Activated naive CD8-positive, alpha-beta T cell treated with anti-CD3 and anti-CD28 coated beads, Interleukin-2, amount 10 ng/mL, durations not matched to agents 7 days and 5 days (primary cell): ENCODE data around the gene HAUS2. TPM values are rescaled to one million over a fixed set of nuclear protein-coding genes. Genes with fewer than 3 reads are reported as not detected.

Experiments used
- ATAC-seq: fragments of 150-1000 bp; cut with Tn5 transposase; one replicate; pipeline ENCODE4 v1.10.0; 2021; ENCODE audit warnings: low read depth, moderate library complexity
- POLR2A ChIA-PET: fragments of 350-600 bp; sonication (Branson Sonifier 250); formaldehyde crosslinking; loops from one replicate; lab custom pipeline; 2021; ENCODE audit warnings: antibody characterized with exemption; lab: Charles Lee
- DNase-seq: peaks from one replicate; pipeline ENCODE4 v3.0.0; 2021
- H3K27ac Mint-ChIP-seq: one replicate; pipeline ENCODE4 v1.8.0; 2022; ENCODE audit warnings: mild to moderate bottlenecking, mixed read lengths
- H3K27me3 Mint-ChIP-seq: one replicate; pipeline ENCODE4 v1.8.0; 2022; ENCODE audit warnings: mild to moderate bottlenecking, moderate library complexity, mixed read lengths
- H3K36me3 Mint-ChIP-seq: one replicate; pipeline ENCODE4 v1.8.0; 2021; ENCODE audit warnings: mild to moderate bottlenecking, mixed read lengths
- H3K4me1 Mint-ChIP-seq: one replicate; pipeline ENCODE4 v1.8.0; 2021; ENCODE audit warnings: mixed read lengths
- H3K4me3 Mint-ChIP-seq: one replicate; pipeline ENCODE4 v1.8.0; 2022; ENCODE audit warnings: mild to moderate bottlenecking, moderate library complexity, mixed read lengths
- H3K9me3 Mint-ChIP-seq: one replicate; pipeline ENCODE4 v1.8.0; 2021; ENCODE audit warnings: mixed read lengths
- total RNA-seq, 2 experiments: library from RNA; stranded (reverse); gene quantifications; one replicate each; pipeline ENCODE4 v1.2.3, GENCODE V29; 2021

HAUS2 gene
- 10 to 100 TPM; 28.7 to 30.2 TPM for total RNA-seq

GRCh38 chr15:42548249-42549031 is at the start of gene HAUS2, which contains the start of gene LRRC57:
TSS of gene HAUS2 (plus strand) at chr15:42548838. CDS start at chr15:42548873, 35 bp downstream.
TSS of gene LRRC57 (minus strand) at chr15:42548793. CDS start at chr15:42548434, 359 bp downstream.
- Mint-ChIP-seq H3K27ac (peak within 1 kb of the TSS; percentile 99), H3K27me3 (no peaks in the 10 kb centered on the region), H3K36me3 (peaks cover 18% of the 10 kb centered on the region), H3K4me1 (peaks cover 38% of the 10 kb centered on the region), H3K4me3 (peak within 1 kb of the TSS; percentile 98), H3K9me3 (no peaks in the 10 kb centered on the region)
- ATAC-seq (peak; percentile 91), DNase-seq (peak; percentile 93)
- POLR2A ChIA-PET = interaction anchor here (0.6 to 2.5 kb wide), 14 partner anchors 11 to 340 kb away, joined by 3 to 16 read pairs (median 4); partner anchors contain the start of genes STARD9, TMEM87A, VPS39 and ZNF106

- no peak for ATAC-seq
- H3K27me3 Mint-ChIP-seq = no peaks in the 10 kb centered on the region
- no peak overlapping the region for H3K27ac Mint-ChIP-seq
- H3K4me1 Mint-ChIP-seq = peaks cover 21% of the 10 kb centered on the region
- no peak for DNase-seq
- H3K36me3 Mint-ChIP-seq = no peaks in the 10 kb centered on the region
- H3K9me3 Mint-ChIP-seq = no peaks in the 10 kb centered on the region
- POLR2A ChIA-PET = interaction anchor here (0.7 to 1.9 kb wide), 2 partner anchors 9 to 21 kb away, joined by 3 to 5 read pairs; partner anchors contain the start of gene ZNF106
- H3K4me3 Mint-ChIP-seq = no peak overlapping the region
Observed at GRCh38 chr15:42499858-42500609, 48.6 kb upstream of the HAUS2 start.

GRCh38 chr15:42502477-42502876 is 46.2 kb upstream of the HAUS2 start:
- Mint-ChIP-seq H3K9me3 (no peaks in the 10 kb centered on the region), H3K4me3 (no peak overlapping the region), H3K4me1 (peaks cover 12% of the 10 kb centered on the region), H3K27ac (no peak overlapping the region), H3K36me3 (peaks cover 2% of the 10 kb centered on the region), H3K27me3 (no peaks in the 10 kb centered on the region)
- ATAC-seq (no peak), DNase-seq (no peak)
- POLR2A ChIA-PET = no interaction called here

- no peaks in the 10 kb centered on the region for H3K9me3 Mint-ChIP-seq
- no peak for ATAC-seq
- no peaks in the 10 kb centered on the region for H3K27me3 Mint-ChIP-seq
- peaks cover 6% of the 10 kb centered on the region for H3K4me1 Mint-ChIP-seq
- H3K4me3 Mint-ChIP-seq = no peak overlapping the region
- H3K27ac Mint-ChIP-seq = no peak overlapping the region
- POLR2A ChIA-PET = no interaction called here
- peaks cover 3% of the 10 kb centered on the region for H3K36me3 Mint-ChIP-seq
- DNase-seq = no peak
Observed at GRCh38 chr15:42503825-42504224, 44.8 kb upstream of the HAUS2 start.

- no peak overlapping the region for H3K4me3 Mint-ChIP-seq
- no peak for DNase-seq
- POLR2A ChIA-PET = interaction anchor here (0.6 kb wide), 1 partner anchor 1778 kb away, joined by 3 read pairs; no protein-coding TSS in a partner anchor
Observed at GRCh38 chr15:42504631-42505030, 44.0 kb upstream of the HAUS2 start.

GRCh38 chr15:42507514-42507913 is 41.1 kb upstream of the HAUS2 start:
- peaks cover 2% of the 10 kb centered on the region for H3K4me1 Mint-ChIP-seq
- no peaks in the 10 kb centered on the region for H3K9me3 Mint-ChIP-seq
- H3K27ac Mint-ChIP-seq = no peak overlapping the region
- ATAC-seq (no peak), DNase-seq (no peak)
- peaks cover 7% of the 10 kb centered on the region for H3K36me3 Mint-ChIP-seq
- POLR2A ChIA-PET = no interaction called here
- H3K27me3 Mint-ChIP-seq = no peaks in the 10 kb centered on the region
- no peak overlapping the region for H3K4me3 Mint-ChIP-seq

More at GRCh38 chr15:42504631-42505030, 44.0 kb upstream of the HAUS2 start:
- ATAC-seq = no peak
- peaks cover 5% of the 10 kb centered on the region for H3K36me3 Mint-ChIP-seq
- peaks cover 2% of the 10 kb centered on the region for H3K4me1 Mint-ChIP-seq
- no peaks in the 10 kb centered on the region for H3K9me3 Mint-ChIP-seq
- H3K27ac Mint-ChIP-seq = no peak overlapping the region
- no peaks in the 10 kb centered on the region for H3K27me3 Mint-ChIP-seq

- H3K9me3 Mint-ChIP-seq = no peaks in the 10 kb centered on the region
- no peak for ATAC-seq
- POLR2A ChIA-PET = no interaction called here
Observed at GRCh38 chr15:42508263-42508690, 40.4 kb upstream of the HAUS2 start.

GRCh38 chr15:42510258-42511006 is 38.2 kb upstream of the HAUS2 start:
- Mint-ChIP-seq H3K4me3 (no peak overlapping the region), H3K27ac (no peak overlapping the region), H3K4me1 (peaks cover 2% of the 10 kb centered on the region), H3K27me3 (no peaks in the 10 kb centered on the region), H3K9me3 (no peaks in the 10 kb centered on the region), H3K36me3 (peaks cover 11% of the 10 kb centered on the region)
- no peak for ATAC-seq
- no peak for DNase-seq
- POLR2A ChIA-PET = interaction anchor here (0.6 kb wide), 1 partner anchor 1108 kb away, joined by 4 read pairs; no protein-coding TSS in a partner anchor

More at GRCh38 chr15:42508263-42508690, 40.4 kb upstream of the HAUS2 start:
- no peaks in the 10 kb centered on the region for H3K27me3 Mint-ChIP-seq
- peaks cover 2% of the 10 kb centered on the region for H3K4me1 Mint-ChIP-seq
- DNase-seq = no peak
- no peak overlapping the region for H3K4me3 Mint-ChIP-seq
- peaks cover 7% of the 10 kb centered on the region for H3K36me3 Mint-ChIP-seq
- no peak overlapping the region for H3K27ac Mint-ChIP-seq

- POLR2A ChIA-PET = no interaction called here
Observed at GRCh38 chr15:42511007-42511391, 37.6 kb upstream of the HAUS2 start.

GRCh38 chr15:42523331-42523730 is 25.3 kb upstream of the HAUS2 start:
- H3K4me1 Mint-ChIP-seq = no peaks in the 10 kb centered on the region
- H3K9me3 Mint-ChIP-seq = no peaks in the 10 kb centered on the region
- peaks cover 4% of the 10 kb centered on the region for H3K36me3 Mint-ChIP-seq
- no peaks in the 10 kb centered on the region for H3K27me3 Mint-ChIP-seq
- DNase-seq (no peak), ATAC-seq (no peak)
- H3K27ac Mint-ChIP-seq = no peak overlapping the region
- POLR2A ChIA-PET = no interaction called here
- H3K4me3 Mint-ChIP-seq = no peak overlapping the region

More at GRCh38 chr15:42511007-42511391, 37.6 kb upstream of the HAUS2 start:
- H3K27ac Mint-ChIP-seq = no peak overlapping the region
- H3K27me3 Mint-ChIP-seq = no peaks in the 10 kb centered on the region
- no peak overlapping the region for H3K4me3 Mint-ChIP-seq
- H3K4me1 Mint-ChIP-seq = peaks cover 2% of the 10 kb centered on the region
- DNase-seq = no peak
- no peak for ATAC-seq
- H3K9me3 Mint-ChIP-seq = no peaks in the 10 kb centered on the region
- peaks cover 16% of the 10 kb centered on the region for H3K36me3 Mint-ChIP-seq

GRCh38 chr15:42528970-42529369 is 19.7 kb upstream of the HAUS2 start:
- Mint-ChIP-seq H3K27me3 (no peaks in the 10 kb centered on the region), H3K4me3 (no peak overlapping the region), H3K27ac (no peak overlapping the region), H3K9me3 (no peaks in the 10 kb centered on the region), H3K4me1 (no peaks in the 10 kb centered on the region), H3K36me3 (peaks cover 15% of the 10 kb centered on the region)
- POLR2A ChIA-PET = no interaction called here
- DNase-seq (no peak), ATAC-seq (no peak)

GRCh38 chr15:42533246-42533645 is 15.4 kb upstream of the HAUS2 start:
- Mint-ChIP-seq H3K27me3 (no peaks in the 10 kb centered on the region), H3K36me3 (peaks cover 22% of the 10 kb centered on the region), H3K27ac (no peak overlapping the region), H3K4me1 (no peaks in the 10 kb centered on the region), H3K9me3 (no peaks in the 10 kb centered on the region), H3K4me3 (no peak overlapping the region)
- DNase-seq (no peak), ATAC-seq (no peak)
- POLR2A ChIA-PET = no interaction called here
